ENCODE data around the gene PROM2. TPM values are rescaled to one million over a fixed set of nuclear protein-coding genes. Genes with fewer than 3 reads are reported as not detected.

PROM2 gene
- total RNA-seq, 2 donors from 2014 or later, result 2.2 to 2.3 TPM

DNA sequence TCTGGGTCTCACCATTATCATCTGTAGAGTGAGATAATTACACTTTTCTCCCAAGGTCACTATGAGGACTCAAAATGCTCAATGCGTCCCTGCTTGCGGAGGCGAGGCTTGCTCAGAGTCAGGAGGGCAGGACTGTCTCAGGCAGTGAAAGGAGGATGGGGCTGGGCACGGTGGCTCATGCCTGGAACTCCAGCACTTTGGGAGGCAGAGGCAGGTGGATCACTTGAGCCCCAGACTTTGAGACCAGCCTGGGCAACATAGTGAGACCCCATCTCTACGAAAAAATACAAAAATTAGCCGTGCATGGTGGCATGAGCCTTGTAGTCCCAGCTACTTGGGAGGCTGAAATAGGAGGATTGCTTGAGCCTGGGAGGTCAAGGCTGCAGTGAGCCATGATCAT lies 21.1 kb downstream of the PROM2 start:
- H3K27ac ChIP-seq (ENCODE audit: low read depth, low read length), result no peak overlapping the region
- Mint-ChIP-seq H3K27me3 (ENCODE audit: insufficient read depth) (no peaks in the 10 kb centered on the region), H3K4me3 (no peak overlapping the region), H3K27ac (no peak overlapping the region), H3K9me3 (peaks cover 14% of the 10 kb centered on the region), H3K4me1 (peaks cover 3% of the 10 kb centered on the region), H3K36me3 (ENCODE audit: low read depth) (no peaks in the 10 kb centered on the region)
- no peaks in the 10 kb centered on the region for H3K4me1 ChIP-seq (ENCODE audit: control insufficient read depth, insufficient read depth, low read length)
- no peaks in the 10 kb centered on the region for H3K9me3 ChIP-seq (ENCODE audit: control insufficient read depth, low read length)
- TF ChIP-seq, protein P1, sequence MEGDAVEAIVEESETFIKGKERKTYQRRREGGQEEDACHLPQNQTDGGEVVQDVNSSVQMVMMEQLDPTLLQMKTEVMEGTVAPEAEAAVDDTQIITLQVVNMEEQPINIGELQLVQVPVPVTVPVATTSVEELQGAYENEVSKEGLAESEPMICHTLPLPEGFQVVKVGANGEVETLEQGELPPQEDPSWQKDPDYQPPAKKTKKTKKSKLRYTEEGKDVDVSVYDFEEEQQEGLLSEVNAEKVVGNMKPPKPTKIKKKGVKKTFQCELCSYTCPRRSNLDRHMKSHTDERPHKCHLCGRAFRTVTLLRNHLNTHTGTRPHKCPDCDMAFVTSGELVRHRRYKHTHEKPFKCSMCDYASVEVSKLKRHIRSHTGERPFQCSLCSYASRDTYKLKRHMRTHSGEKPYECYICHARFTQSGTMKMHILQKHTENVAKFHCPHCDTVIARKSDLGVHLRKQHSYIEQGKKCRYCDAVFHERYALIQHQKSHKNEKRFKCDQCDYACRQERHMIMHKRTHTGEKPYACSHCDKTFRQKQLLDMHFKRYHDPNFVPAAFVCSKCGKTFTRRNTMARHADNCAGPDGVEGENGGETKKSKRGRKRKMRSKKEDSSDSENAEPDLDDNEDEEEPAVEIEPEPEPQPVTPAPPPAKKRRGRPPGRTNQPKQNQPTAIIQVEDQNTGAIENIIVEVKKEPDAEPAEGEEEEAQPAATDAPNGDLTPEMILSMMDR (conservative IDR thresholded peaks at IDR 0.05), result no peak
- H3K9ac ChIP-seq (ENCODE audit: extremely low read depth, low read length, poor library complexity, severe bottlenecking), result no peak overlapping the region
- no peak overlapping the region for H3K4me3 ChIP-seq (ENCODE audit: low read length)
- H3K36me3 ChIP-seq (ENCODE audit: control insufficient read depth, insufficient read depth, low read length), result no peaks in the 10 kb centered on the region
- no peaks in the 10 kb centered on the region for H3K27me3 ChIP-seq (ENCODE audit: control insufficient read depth, insufficient read depth, low read length, poor library complexity, severe bottlenecking)
- no peak for DNase-seq
- 83 to 91% methylated on average over 3 to 6 of the region's 6 CpGs for WGBS, 2 experiments (ENCODE audit: insufficient coverage in 1 of 2, insufficient read length in 1 of 2)

DNA sequence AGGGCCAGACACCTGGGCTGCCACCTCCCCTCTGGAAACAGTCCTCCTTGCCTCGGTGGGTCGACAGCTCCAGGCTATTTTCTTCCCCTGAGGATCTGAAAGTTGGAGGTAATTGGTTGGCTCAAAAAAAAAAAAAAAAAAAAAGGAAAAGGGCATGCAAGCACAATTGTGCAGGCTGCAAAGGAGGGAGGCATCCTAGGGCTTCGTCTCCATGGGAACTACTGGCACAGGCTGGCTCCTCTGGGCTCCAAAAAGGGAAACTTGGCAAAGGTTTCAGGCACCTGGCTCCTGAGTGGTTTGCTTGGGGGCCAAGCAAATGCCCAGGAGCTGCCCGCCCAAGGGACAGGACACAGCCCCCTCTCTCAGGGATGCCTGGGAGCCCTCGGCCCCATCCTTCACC lies 21.8 kb downstream of the PROM2 start:
- peaks cover 9% of the 10 kb centered on the region for H3K9me3 Mint-ChIP-seq
- no peaks in the 10 kb centered on the region for H3K27me3 Mint-ChIP-seq (ENCODE audit: insufficient read depth)
- no peaks in the 10 kb centered on the region for H3K27me3 ChIP-seq (ENCODE audit: control insufficient read depth, insufficient read depth, low read length, poor library complexity, severe bottlenecking)
- H3K27ac ChIP-seq (ENCODE audit: low read depth, low read length), result no peak overlapping the region
- no peak overlapping the region for H3K9ac ChIP-seq (ENCODE audit: extremely low read depth, low read length, poor library complexity, severe bottlenecking)
- H3K4me1 Mint-ChIP-seq, result peaks cover 3% of the 10 kb centered on the region
- no peak overlapping the region for H3K4me3 Mint-ChIP-seq
- H3K36me3 ChIP-seq (ENCODE audit: control insufficient read depth, insufficient read depth, low read length), result no peaks in the 10 kb centered on the region
- no peak overlapping the region for H3K4me3 ChIP-seq (ENCODE audit: low read length)
- no peaks in the 10 kb centered on the region for H3K36me3 Mint-ChIP-seq (ENCODE audit: low read depth)
- no peak for DNase-seq
- H3K27ac Mint-ChIP-seq, result no peak overlapping the region
- no peaks in the 10 kb centered on the region for H3K4me1 ChIP-seq (ENCODE audit: control insufficient read depth, insufficient read depth, low read length)
- TF ChIP-seq, protein P1 (conservative IDR thresholded peaks at IDR 0.05), result no peak
- no peaks in the 10 kb centered on the region for H3K9me3 ChIP-seq (ENCODE audit: control insufficient read depth, low read length)
- WGBS, 2 experiments (ENCODE audit: insufficient coverage in 1 of 2, insufficient read length in 1 of 2), result 76 to 100% methylated on average over 1 to 5 of the region's 5 CpGs

DNA sequence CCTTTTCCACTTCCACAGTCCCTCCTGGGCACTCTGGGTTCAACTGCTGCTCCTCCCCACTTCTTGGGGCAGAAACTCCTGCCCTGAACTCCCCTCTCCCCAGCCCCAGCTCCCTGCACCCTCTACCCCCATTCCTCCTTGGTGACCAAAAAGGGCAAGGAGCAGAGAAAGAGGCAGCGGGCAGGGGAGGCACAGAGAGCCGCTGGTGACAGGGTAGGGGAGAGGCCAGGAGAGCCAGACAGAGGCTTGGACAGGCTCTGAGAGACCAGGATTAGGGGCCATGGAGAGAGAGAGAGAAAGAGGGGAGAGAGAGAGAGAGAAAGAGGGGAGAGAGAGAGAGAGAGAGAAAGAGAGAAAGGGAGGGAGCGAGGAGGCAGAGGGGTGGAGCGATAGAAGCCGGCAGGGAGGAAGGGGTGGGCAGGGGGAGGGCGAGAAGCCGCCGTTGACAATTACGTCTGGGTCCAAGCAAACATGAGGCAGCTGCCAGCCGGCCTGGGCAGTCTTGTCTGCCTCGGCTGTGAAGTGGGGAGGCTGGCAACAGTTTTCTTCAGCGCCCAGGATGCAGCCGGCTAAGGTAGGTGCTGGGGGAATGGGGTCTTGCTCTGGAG lies 22.7 kb downstream of the PROM2 start, which contains the start of gene KCNIP3:
TSS of gene KCNIP3 (plus strand) at position 468 of the 608 bp plus-strand sequence. CDS start at position 560, 92 bp downstream.
- no peaks in the 10 kb centered on the region for H3K36me3 ChIP-seq (ENCODE audit: control insufficient read depth, insufficient read depth, low read length)

More for the DNA sequence above, 22.7 kb downstream of the PROM2 start, which contains the start of gene KCNIP3:
- Histone ChIP-seq H3K9ac (ENCODE audit: extremely low read depth, low read length, poor library complexity, severe bottlenecking) (no peak within 1 kb of the TSS), H3K4me3 (ENCODE audit: low read length) (no peak within 1 kb of the TSS), H3K4me1 (ENCODE audit: control insufficient read depth, insufficient read depth, low read length) (no peaks in the 10 kb centered on the region), H3K27me3 (ENCODE audit: control insufficient read depth, insufficient read depth, low read length, poor library complexity, severe bottlenecking) (no peaks in the 10 kb centered on the region), H3K9me3 (ENCODE audit: control insufficient read depth, low read length) (no peaks in the 10 kb centered on the region), H3K27ac (ENCODE audit: low read depth, low read length) (no peak within 1 kb of the TSS)
- Mint-ChIP-seq H3K27me3 (ENCODE audit: insufficient read depth) (no peaks in the 10 kb centered on the region), H3K36me3 (ENCODE audit: low read depth) (no peaks in the 10 kb centered on the region), H3K27ac (no peak within 1 kb of the TSS), H3K4me3 (peak within 1 kb of the TSS; percentile 11), H3K4me1 (peaks cover 3% of the 10 kb centered on the region), H3K9me3 (peaks cover 3% of the 10 kb centered on the region)
- TF ChIP-seq, protein P1 (conservative IDR thresholded peaks at IDR 0.05), result no peak
- 30 to 33% methylated on average over 7 to 13 of the region's 13 CpGs for WGBS, 2 experiments (ENCODE audit: insufficient coverage in 1 of 2, insufficient read length in 1 of 2)
- DNase-seq, result peak; percentile 70
